Measurements from ENCODE around the gene SRRM3.
"Not testable (repeated sequence)": the region's sequence is repeated elsewhere in the genome, so short reads cannot be mapped to it uniquely, and the experiment has no call there.

SRRM3 gene

GRCh38 chr7:76201732-76202665, at the start of gene SRRM3:
Gene SRRM3, plus strand, starts transcription at chr7:76201896. Its CDS starts 33,171 bp downstream, at chr7:76235067.
- peak; percentile 49 for DNase-seq

GRCh38 chr7:76151932-76152331, 49.8 kb upstream of the SRRM3 start:
- DNase-seq, result no peak

- DNase-seq, result peak; percentile 9
These were observed 48.0 kb upstream of the SRRM3 start for GRCh38 chr7:76153571-76154230.

- DNase-seq, result peak; percentile 96
These were observed 45.8 kb upstream of the SRRM3 start for GRCh38 chr7:76155938-76156337.

- not testable (repeated sequence) for DNase-seq
These were observed 44.6 kb upstream of the SRRM3 start for GRCh38 chr7:76156992-76157685.

GRCh38 chr7:76158416-76158815, 43.3 kb upstream of the SRRM3 start:
- not testable (repeated sequence) for DNase-seq

- not testable (repeated sequence) for DNase-seq
These were observed 39.1 kb upstream of the SRRM3 start for GRCh38 chr7:76162416-76163170.

- DNase-seq, result not testable (repeated sequence)
These were observed 37.9 kb upstream of the SRRM3 start for GRCh38 chr7:76163812-76164211.

GRCh38 chr7:76165106-76165972, 36.4 kb upstream of the SRRM3 start:
- no peak for DNase-seq

GRCh38 chr7:76165973-76166403, 35.7 kb upstream of the SRRM3 start:
- DNase-seq, result no peak

- DNase-seq, result peak; percentile 91
These were observed 35.1 kb upstream of the SRRM3 start for GRCh38 chr7:76166404-76167255.

GRCh38 chr7:76173566-76174205, 28.0 kb upstream of the SRRM3 start:
- DNase-seq, result no peak

- DNase-seq, result not testable (repeated sequence)
These were observed 24.7 kb upstream of the SRRM3 start for GRCh38 chr7:76176951-76177350.

GRCh38 chr7:76179686-76180085, 22.0 kb upstream of the SRRM3 start:
- no peak for DNase-seq

GRCh38 chr7:76182225-76182960, 19.3 kb upstream of the SRRM3 start:
- no peak for DNase-seq

GRCh38 chr7:76185187-76185896, 16.4 kb upstream of the SRRM3 start:
- no peak for DNase-seq

GRCh38 chr7:76187272-76187671, 14.4 kb upstream of the SRRM3 start:
- DNase-seq, result no peak

- DNase-seq, result no peak
These were observed 12.4 kb upstream of the SRRM3 start for GRCh38 chr7:76189276-76189675.
